Gastroesophageal sphincter (tissue), 3 donors: ENCODE data around the gene PLK1.

Experiments
- CTCF ChIP-seq, 4 experiments: fragments of 200-600 bp in 2 of 4; fragments of 450-650 bp in 2 of 4; sonication (generic) in 1 of 4; IDR thresholded peaks; one replicate each; pipeline ENCODE4 v1.5.1; 2017 to 2019; ENCODE audit warnings: antibody characterized with exemption in 4 of 4, mild to moderate bottlenecking in 2 of 4, moderate library complexity in 2 of 4
- EP300 ChIP-seq: sonication (generic); formaldehyde crosslinking; IDR thresholded peaks from one replicate; pipeline ENCODE4 v1.6.1; 2017; ENCODE audit warnings: antibody characterized with exemption, mild to moderate bottlenecking
- POLR2A ChIP-seq, 2 donors: fragments of 450-650 bp; IDR thresholded peaks; one replicate each; pipeline ENCODE4 v1.6.1; 2017; ENCODE audit warnings: antibody characterized with exemption in 2 of 2, mild to moderate bottlenecking in 2 of 2, moderate library complexity in 1 of 2
- POLR2AphosphoS5 ChIP-seq: sonication (generic); formaldehyde crosslinking; IDR thresholded peaks from one replicate; pipeline ENCODE4 v1.6.1; 2017; ENCODE audit warnings: antibody characterized with exemption

- no peak for TF ChIP-seq POLR2AphosphoS5
- TF ChIP-seq POLR2A (IDR thresholded peaks at IDR 0.05) = no peak
- TF ChIP-seq CTCF (IDR thresholded peaks at IDR 0.05) = no peak
- TF ChIP-seq EP300 = no peak
Observed at GRCh38 chr16:23667355-23667659, 11.4 kb upstream of the PLK1 start.
